A549 (cell line): Measurements from ENCODE around the gene NIP7. TPM values are rescaled to one million over a fixed set of nuclear protein-coding genes. Genes with fewer than 3 reads are reported as not detected.

Source experiments
- ATAC-seq, 2 experiments: fragments of 200-7000 bp in 1 of 2; fragments of >200 bp in 1 of 2; cut with Nextera tagmentation in 1 of 2; cut with Tn5 transposase in 1 of 2; 3 replicates each; pipeline versions ENCODE4 v1.8.0 to v1.9.1; 2018 to 2020; ENCODE audit warnings: mild to moderate bottlenecking in 1 of 2, moderate library complexity in 1 of 2
- CTCF ChIA-PET: fragments of 300-600 bp; sonication (Branson Sonifier 250); formaldehyde crosslinking; extraction: SDS; loops from one replicate; lab custom pipeline; 2021; ENCODE audit warnings: antibody characterized with exemption, inconsistent platforms; lab: Yijun Ruan, JAX
- POLR2A ChIA-PET: fragments of 350-600 bp; formaldehyde crosslinking; extraction: SDS; loops from one replicate; lab custom pipeline; 2021; ENCODE audit warnings: antibody characterized with exemption, inconsistent platforms; lab: Yijun Ruan, JAX
- DNase-seq, 2 experiments: peaks; one replicate each; pipeline versions ENCODE4 v3.0.0 to v3.0.0-alpha.2; 2011 to 2016; ENCODE audit warnings: low read depth in 1 of 2, low spot score in 1 of 2
- FAIRE-seq: peaks from 2 replicates; lab custom pipeline; 2011; peaks lifted over from hg19 to GRCh38; lab: Jason Lieb, UNC
- H3K27ac ChIP-seq, 2 experiments: fragments of >200 bp; sonication (Bioruptor Twin); formaldehyde crosslinking; 3 replicates each; pipeline ENCODE4 v1.5.1; 2016 to 2017
- H3K4me1 ChIP-seq: fragments of >200 bp; sonication (Bioruptor Twin); formaldehyde crosslinking; 3 replicates; pipeline ENCODE4 v1.6.1; 2016
- H3K4me2 ChIP-seq: fragments of >200 bp; sonication (Bioruptor Twin); formaldehyde crosslinking; 3 replicates; pipeline ENCODE4 v1.6.1; 2016
- H3K4me3 ChIP-seq: fragments of >200 bp; sonication (Bioruptor Twin); formaldehyde crosslinking; 3 replicates; pipeline ENCODE4 v1.5.1; 2016
- H3K9me3 ChIP-seq: fragments of >200 bp; sonication (Bioruptor Twin); formaldehyde crosslinking; 3 replicates; pipeline ENCODE4 v1.6.1; 2016
- ATOH8 ChIP-seq: fragments of 250-450 bp; sonication (Bioruptor Pico); IDR thresholded peaks from 2 replicates; pipeline ENCODE4 v1.5.0; 2020; ENCODE audit warnings: low read depth, mild to moderate bottlenecking, moderate library complexity
- BHLHE40 ChIP-seq: IDR thresholded peaks from 2 replicates; pipeline ENCODE4 v1.6.1; 2012; ENCODE audit warnings: low read depth, low read length, inconsistent platforms
- CBX8 ChIP-seq: fragments of 200-600 bp; sonication (generic); IDR thresholded peaks from 2 replicates; pipeline ENCODE4 v1.6.1; 2016
- CEBPB ChIP-seq, 2 experiments: fragments of >200 bp in 1 of 2; sonication (Bioruptor Twin) in 1 of 2; formaldehyde crosslinking in 1 of 2; IDR thresholded peaks; 2 replicates each; pipeline ENCODE4 v1.6.1; 2012 to 2016
- CHD2 ChIP-seq: fragments of 150-350 bp; IDR thresholded peaks from 2 replicates; pipeline ENCODE4 v1.6.1; 2014; ENCODE audit warnings: low read length; ENCODE audit not compliant: partially characterized antibody
- E2F6 ChIP-seq: IDR thresholded peaks from 2 replicates; pipeline ENCODE4 v1.6.1; 2012; ENCODE audit warnings: low read depth, borderline replicate concordance
- EHMT2 ChIP-seq: fragments of 200-600 bp; sonication (generic); IDR thresholded peaks from 2 replicates; pipeline ENCODE4 v1.6.1; 2016; ENCODE audit warnings: antibody characterized with exemption, low read depth, mild to moderate bottlenecking, moderate library complexity
- EP300 ChIP-seq, 2 experiments: fragments of >200 bp; sonication (Bioruptor Twin); formaldehyde crosslinking; IDR thresholded peaks; 2 replicates in 1 of 2; 3 replicates in 1 of 2; pipeline ENCODE4 v1.6.1; 2016 to 2017
- ESRRA ChIP-seq: fragments of 150-350 bp; IDR thresholded peaks from 2 replicates; pipeline ENCODE4 v1.6.1; 2014; ENCODE audit warnings: mild to moderate bottlenecking, low read length, borderline replicate concordance
- FOSB ChIP-seq: fragments of 250-450 bp; sonication (Bioruptor Pico); IDR thresholded peaks from 2 replicates; pipeline ENCODE4 v1.5.0; 2020; ENCODE audit warnings: mild to moderate bottlenecking, moderate library complexity
- FOSL2 ChIP-seq, 2 experiments: fragments of 450-650 bp in 1 of 2; fragments of >200 bp in 1 of 2; sonication (Bioruptor Twin) in 1 of 2; formaldehyde crosslinking; IDR thresholded peaks; 2 replicates each; pipeline versions ENCODE4 v1.5.0 to v1.6.1; 2016 to 2020; ENCODE audit warnings: mild to moderate bottlenecking in 1 of 2, moderate library complexity in 1 of 2
- GATA3 ChIP-seq: IDR thresholded peaks from 2 replicates; pipeline ENCODE4 v1.6.1; 2012; ENCODE audit warnings: borderline replicate concordance
- HEYL ChIP-seq: fragments of 250-450 bp; sonication (Bioruptor Pico); IDR thresholded peaks from 2 replicates; pipeline ENCODE4 v1.8.0; 2021; ENCODE audit warnings: mild to moderate bottlenecking, moderate library complexity
- HOXB13 ChIP-seq: fragments of 250-450 bp; sonication (Bioruptor Pico); IDR thresholded peaks from 2 replicates; pipeline ENCODE4 v1.5.0; 2020; ENCODE audit warnings: low read depth, mild to moderate bottlenecking, moderate library complexity
- HOXB5 ChIP-seq: fragments of 250-450 bp; sonication (Bioruptor Pico); IDR thresholded peaks from 2 replicates; pipeline ENCODE4 v1.5.0; 2020; ENCODE audit warnings: mild to moderate bottlenecking, moderate library complexity
- JUNB ChIP-seq: fragments of >200 bp; sonication (Bioruptor Twin); formaldehyde crosslinking; IDR thresholded peaks from 2 replicates; pipeline ENCODE4 v1.6.1; 2016
- KDM1A ChIP-seq: fragments of 200-600 bp; sonication (generic); IDR thresholded peaks from 2 replicates; pipeline ENCODE4 v1.6.1; 2016; ENCODE audit warnings: low read depth, mild to moderate bottlenecking
- MAFK ChIP-seq: fragments of 450-650 bp; IDR thresholded peaks from 2 replicates; pipeline ENCODE4 v1.6.1; 2014; ENCODE audit not compliant: partially characterized antibody
- MAZ ChIP-seq: fragments of 150-350 bp; IDR thresholded peaks from 2 replicates; pipeline ENCODE4 v1.6.1; 2014; ENCODE audit warnings: antibody characterized with exemption, low read depth, low read length, borderline replicate concordance
- MYC ChIP-seq: IDR thresholded peaks from 2 replicates; pipeline ENCODE4 v1.6.1; 2012; ENCODE audit warnings: mild to moderate bottlenecking, inconsistent platforms, low read length, improper control_type of control experiment, borderline replicate concordance
- NFE2L2 ChIP-seq: fragments of 150-350 bp; conservative IDR thresholded peaks from 2 replicates; pipeline ENCODE4 v1.6.1; 2014; ENCODE audit warnings: low read length
- NPAS2 ChIP-seq: fragments of 250-450 bp; sonication (Bioruptor Pico); IDR thresholded peaks from 2 replicates; pipeline ENCODE4 v1.8.0; 2022; ENCODE audit warnings: mild to moderate bottlenecking, moderate library complexity, borderline replicate concordance
- NR3C1 ChIP-seq: fragments of >200 bp; sonication (Bioruptor Twin); formaldehyde crosslinking; IDR thresholded peaks from 3 replicates; pipeline ENCODE4 v1.6.1; 2017
- POLR2A ChIP-seq: IDR thresholded peaks from 2 replicates; pipeline ENCODE4 v1.6.1; 2012; ENCODE audit warnings: mild to moderate bottlenecking, low read length
- POLR2AphosphoS2 ChIP-seq: conservative IDR thresholded peaks from 2 replicates; pipeline ENCODE4 v1.6.1; 2012; ENCODE audit warnings: low read length, improper control_type of control experiment, inconsistent platforms
- REST ChIP-seq: fragments of 200-600 bp; sonication (generic); IDR thresholded peaks from 2 replicates; pipeline ENCODE4 v1.6.1; 2016; ENCODE audit warnings: antibody characterized with exemption, mild to moderate bottlenecking, moderate library complexity
- RFX5 ChIP-seq: fragments of 450-650 bp; IDR thresholded peaks from 2 replicates; pipeline ENCODE4 v1.7.1; 2014; ENCODE audit warnings: antibody characterized with exemption, mild to moderate bottlenecking, moderate library complexity
- SREBF2 ChIP-seq: fragments of 450-650 bp; IDR thresholded peaks from 2 replicates; pipeline ENCODE4 v1.6.1; 2014; ENCODE audit warnings: mild to moderate bottlenecking, moderate library complexity
- TFCP2L1 ChIP-seq: fragments of 250-450 bp; sonication (Bioruptor Pico); IDR thresholded peaks from 2 replicates; pipeline ENCODE4 v1.5.0; 2021; ENCODE audit warnings: mild to moderate bottlenecking
- USF2 ChIP-seq: fragments of 450-650 bp; IDR thresholded peaks from 2 replicates; pipeline ENCODE4 v1.6.1; 2014; ENCODE audit warnings: antibody characterized with exemption
- ZC3H11A ChIP-seq: fragments of 450-650 bp; IDR thresholded peaks from 2 replicates; pipeline ENCODE4 v1.6.1; 2014; ENCODE audit warnings: antibody characterized with exemption, mild to moderate bottlenecking
- ZNF302 ChIP-seq: fragments of 250-450 bp; sonication (Bioruptor Pico); IDR thresholded peaks from 2 replicates; pipeline ENCODE4 v1.9.0; 2021; ENCODE audit warnings: inconsistent platforms, mild to moderate bottlenecking, moderate library complexity
- ZSCAN20 ChIP-seq: fragments of 250-450 bp; sonication (Bioruptor Pico); IDR thresholded peaks from 2 replicates; pipeline ENCODE4 v1.8.0; 2022; ENCODE audit warnings: mild to moderate bottlenecking, moderate library complexity
- WGBS: methylation state at CpG from one replicate; pipeline ENCODE4 v1.1.6; 2017; ENCODE audit errors: missing lambda C conversion rate; 5-methylcytosine and 5-hydroxymethylcytosine counted together
- polyA plus RNA-seq, 4 experiments: library from polyadenylated mRNA; depleted of rRNA in 3 of 4; stranded (reverse); fragments of >200 nt; fragmentation: RNase III in 1 of 4; extraction: RNeasy Plus Mini Kit Qiagen cat#74134 plus additional on column Dnase treatment in 1 of 4; gene quantifications; 2 replicates in 3 of 4; 3 replicates in 1 of 4; pipeline ENCODE4 v1.2.3, GENCODE V29; 2011 to 2017

The NIP7 gene
- polyA plus RNA-seq, 2 of the 4 experiments (the other 2 are of a cell fraction) = 23.0 to 55.9 TPM

GRCh38 chr16:69319381-69319780, 20.2 kb upstream of the NIP7 start (continued):
- TF ChIP-seq USF2 = no peak
- no peak for TF ChIP-seq JUNB
- TF ChIP-seq NR3C1 = no peak
- no peak for TF ChIP-seq HEYL
- TF ChIP-seq E2F6 = no peak
- no peak for TF ChIP-seq ZSCAN20 (CRISPR knock-in tag)
- no peak for TF ChIP-seq NFE2L2
- no peak for TF ChIP-seq ZNF302 (CRISPR knock-in tag)
- no peak for TF ChIP-seq MAZ
- TF ChIP-seq POLR2AphosphoS2 = no peak

- DNase-seq = no peak
- CTCF ChIA-PET = interaction anchor here (0.5 to 2.0 kb wide), 2 partner anchors 10 to 30 kb away, joined by 3 to 5 read pairs; no protein-coding TSS in a partner anchor
- peaks cover 4% of the 10 kb centered on the region; the same call in 1 of the 3 replicates for H3K4me1 ChIP-seq
- TF ChIP-seq KDM1A = no peak
- no peak for TF ChIP-seq SREBF2
- no peak for TF ChIP-seq CHD2
- no peak for TF ChIP-seq EP300 (IDR thresholded peaks at IDR 0.05)
- no peak for TF ChIP-seq FOSL2 (IDR thresholded peaks at IDR 0.05)
- no peak for TF ChIP-seq FOSL2 (CRISPR knock-in tag; IDR thresholded peaks at IDR 0.05)
- no peak for TF ChIP-seq MYC
- no peak for TF ChIP-seq CEBPB (IDR thresholded peaks at IDR 0.05)
- TF ChIP-seq NR3C1 = no peak
- TF ChIP-seq HEYL = no peak
- TF ChIP-seq POLR2A = no peak
- TF ChIP-seq HOXB5 = no peak
- no peak for TF ChIP-seq ATOH8 (CRISPR knock-in tag)
- no peak for TF ChIP-seq ZC3H11A
- TF ChIP-seq CBX8 = no peak
- no peak for TF ChIP-seq BHLHE40
- TF ChIP-seq FOSB = no peak
- TF ChIP-seq ZNF302 (CRISPR knock-in tag) = no peak
- no peak for TF ChIP-seq ESRRA
- no peak for TF ChIP-seq MAFK
- TF ChIP-seq, all 56 proteins: peak for 0
- no peak overlapping the region for H3K27ac ChIP-seq
- no peak overlapping the region for H3K4me2 ChIP-seq
- H3K4me3 ChIP-seq = no peak overlapping the region
- FAIRE-seq (no peak), ATAC-seq (no peak)
- POLR2A ChIA-PET = no interaction called here
- H3K9me3 ChIP-seq = no peaks in the 10 kb centered on the region
- WGBS = 90% methylated on average over 28 of the region's 30 CpGs
Observed at GRCh38 chr16:69319826-69320739, 19.5 kb upstream of the NIP7 start.

- ATAC-seq (no peak), DNase-seq (no peak), FAIRE-seq (no peak)
- Histone ChIP-seq H3K27ac (no peak overlapping the region), H3K4me1 (peaks cover 4% of the 10 kb centered on the region; the same call in 1 of the 3 replicates), H3K4me3 (no peak overlapping the region), H3K4me2 (no peak overlapping the region), H3K9me3 (no peaks in the 10 kb centered on the region)
- WGBS = 92% methylated on average over 13 of the region's 13 CpGs
- POLR2A ChIA-PET = no interaction called here
- CTCF ChIA-PET = no interaction called here
- TF ChIP-seq REST (no peak), EP300 (IDR thresholded peaks at IDR 0.05) (no peak), NR3C1 (no peak), SREBF2 (no peak), HOXB13 (CRISPR knock-in tag) (no peak), TFCP2L1 (no peak), BHLHE40 (no peak), GATA3 (no peak), RFX5 (no peak), NPAS2 (CRISPR knock-in tag) (no peak), EHMT2 (no peak)
Observed at GRCh38 chr16:69320740-69321073, 18.9 kb upstream of the NIP7 start.
